22Rv1 (cell line): ENCODE measurements around the gene BTBD9.

Experiments
- ZFX ChIP-seq: fragments of 450-650 bp; IDR thresholded peaks from 2 replicates; pipeline ENCODE4 v1.6.1; 2017; ENCODE audit warnings: antibody characterized with exemption, borderline replicate concordance
- TF ChIP-seq, protein P1 (sequence below): fragments of 450-650 bp; IDR thresholded peaks from 2 replicates; pipeline ENCODE4 v1.5.1; 2017; ENCODE audit warnings: mild to moderate bottlenecking

DNA sequence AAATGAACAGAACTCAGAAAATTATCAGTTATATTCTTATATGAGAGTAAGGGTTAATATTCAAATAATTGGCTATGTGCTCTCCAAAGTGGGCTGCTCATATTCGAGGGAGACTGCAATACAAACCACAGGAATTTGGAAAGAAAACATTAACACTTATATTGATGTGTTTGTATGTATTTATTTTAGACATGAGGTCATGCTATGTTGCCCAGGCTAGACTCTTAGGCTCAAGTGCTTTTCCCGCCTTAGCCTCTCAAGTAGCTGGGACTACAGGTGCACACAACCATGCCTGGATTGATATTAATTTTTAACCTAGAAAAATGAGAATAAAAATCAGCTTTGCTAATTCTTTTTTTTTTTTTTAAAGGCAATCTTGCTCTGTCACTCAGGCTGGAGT, 35.0 kb downstream of the BTBD9 start:
- TF ChIP-seq, protein P1, sequence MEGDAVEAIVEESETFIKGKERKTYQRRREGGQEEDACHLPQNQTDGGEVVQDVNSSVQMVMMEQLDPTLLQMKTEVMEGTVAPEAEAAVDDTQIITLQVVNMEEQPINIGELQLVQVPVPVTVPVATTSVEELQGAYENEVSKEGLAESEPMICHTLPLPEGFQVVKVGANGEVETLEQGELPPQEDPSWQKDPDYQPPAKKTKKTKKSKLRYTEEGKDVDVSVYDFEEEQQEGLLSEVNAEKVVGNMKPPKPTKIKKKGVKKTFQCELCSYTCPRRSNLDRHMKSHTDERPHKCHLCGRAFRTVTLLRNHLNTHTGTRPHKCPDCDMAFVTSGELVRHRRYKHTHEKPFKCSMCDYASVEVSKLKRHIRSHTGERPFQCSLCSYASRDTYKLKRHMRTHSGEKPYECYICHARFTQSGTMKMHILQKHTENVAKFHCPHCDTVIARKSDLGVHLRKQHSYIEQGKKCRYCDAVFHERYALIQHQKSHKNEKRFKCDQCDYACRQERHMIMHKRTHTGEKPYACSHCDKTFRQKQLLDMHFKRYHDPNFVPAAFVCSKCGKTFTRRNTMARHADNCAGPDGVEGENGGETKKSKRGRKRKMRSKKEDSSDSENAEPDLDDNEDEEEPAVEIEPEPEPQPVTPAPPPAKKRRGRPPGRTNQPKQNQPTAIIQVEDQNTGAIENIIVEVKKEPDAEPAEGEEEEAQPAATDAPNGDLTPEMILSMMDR = no peak
- TF ChIP-seq ZFX = no peak
